GM23338 (cell line): ENCODE data around the gene MRPL2. TPM values are rescaled to one million over a fixed set of nuclear protein-coding genes. Genes with fewer than 3 reads are reported as not detected.
A peak's percentile ranks its signal among the peaks of the same experiment; 100 is the strongest.

Experiments
- ATAC-seq: fragments of 200-7000 bp; cut with Tn5 transposase; 3 replicates; pipeline ENCODE4 v1.9.1; 2020
- DNase-seq: peaks from one replicate; pipeline ENCODE4 v3.0.0-alpha.2; 2015; ENCODE audit warnings: low spot score
- H2AFZ ChIP-seq: fragments of 200-600 bp; sonication (generic); 2 replicates; pipeline ENCODE4 v1.8.0; 2016; ENCODE audit warnings: antibody characterized with exemption, mild to moderate bottlenecking, moderate library complexity
- H3F3A ChIP-seq: fragments of 200-600 bp; sonication (generic); replicated peaks from 2 replicates; pipeline ENCODE4 v1.8.0; 2017; ENCODE audit warnings: antibody characterized with exemption, mixed run types, low read depth
- H3K27ac ChIP-seq: fragments of 200-600 bp; sonication (generic); 2 replicates; pipeline ENCODE4 v1.6.1; 2016; ENCODE audit warnings: low read depth
- H3K27me3 ChIP-seq: fragments of 200-600 bp; sonication (generic); 2 replicates; pipeline ENCODE4 v1.8.0; 2016; ENCODE audit warnings: mild to moderate bottlenecking, mixed run types, moderate library complexity; ENCODE audit not compliant: insufficient read depth
- H3K36me3 ChIP-seq: fragments of 200-600 bp; sonication (generic); 2 replicates; pipeline ENCODE4 v1.8.0; 2016; ENCODE audit warnings: mild to moderate bottlenecking; ENCODE audit not compliant: insufficient read depth
- H3K4me1 ChIP-seq: fragments of 200-600 bp; sonication (generic); 2 replicates; pipeline ENCODE4 v1.8.0; 2016; ENCODE audit warnings: mild to moderate bottlenecking, moderate library complexity; ENCODE audit not compliant: insufficient read depth
- H3K4me2 ChIP-seq: fragments of 200-600 bp; sonication (generic); 2 replicates; pipeline ENCODE4 v1.7.1; 2017; ENCODE audit warnings: mixed run types
- H3K4me3 ChIP-seq: fragments of 200-600 bp; sonication (generic); 2 replicates; pipeline ENCODE4 v1.6.1; 2016; ENCODE audit warnings: mixed run types
- H3K79me2 ChIP-seq: fragments of 200-600 bp; sonication (generic); replicated peaks from 2 replicates; pipeline ENCODE4 v1.8.0; 2017; ENCODE audit warnings: mild to moderate bottlenecking; ENCODE audit not compliant: insufficient read depth
- H3K9me2 ChIP-seq: fragments of 200-600 bp; sonication (generic); 2 replicates; pipeline ENCODE4 v1.8.0; 2017; ENCODE audit not compliant: insufficient read depth
- H4K20me1 ChIP-seq: fragments of 200-600 bp; sonication (generic); replicated peaks from 2 replicates; pipeline ENCODE4 v1.8.0; 2017; ENCODE audit warnings: mild to moderate bottlenecking; ENCODE audit not compliant: insufficient read depth
- H3K27ac Mint-ChIP-seq: 2 replicates; pipeline ENCODE4 v1.8.0; 2020; ENCODE audit warnings: inconsistent platforms, mild to moderate bottlenecking, moderate library complexity, mixed read lengths
- H3K27me3 Mint-ChIP-seq: 3 replicates; pipeline ENCODE4 v1.8.0; 2022; ENCODE audit warnings: low read depth, mild to moderate bottlenecking, moderate library complexity, mixed read lengths, inconsistent platforms; ENCODE audit not compliant: insufficient read depth, poor library complexity
- H3K36me3 Mint-ChIP-seq: 3 replicates; pipeline ENCODE4 v1.8.0; 2021; ENCODE audit warnings: low read depth, mild to moderate bottlenecking, inconsistent platforms, moderate library complexity, mixed read lengths
- H3K4me1 Mint-ChIP-seq: 3 replicates; pipeline ENCODE4 v1.8.0; 2020; ENCODE audit warnings: mild to moderate bottlenecking, inconsistent platforms, mixed read lengths
- H3K4me3 Mint-ChIP-seq: 3 replicates; pipeline ENCODE4 v1.8.0; 2021; ENCODE audit warnings: moderate library complexity, mild to moderate bottlenecking, inconsistent platforms, mixed read lengths
- H3K9me3 Mint-ChIP-seq: 3 replicates; pipeline ENCODE4 v1.8.0; 2020; ENCODE audit warnings: moderate library complexity, mild to moderate bottlenecking, inconsistent platforms, mixed read lengths
- polyA plus RNA-seq: library from polyadenylated mRNA; unstranded; fragments of >200 nt; fragmentation: Nextera tagmentation; extraction: Ambion mirVana; gene quantifications from 2 replicates; pipeline ENCODE4 v1.2.1, GENCODE V29; 2016
- total RNA-seq: library from RNA; depleted of rRNA; stranded (reverse); fragments of >200 nt; shearing (Covaris generic); gene quantifications from 2 replicates; pipeline ENCODE4 v1.2.3, GENCODE V29; 2014
- TF ChIP-seq, protein P1 (sequence below): fragments of 250-450 bp; sonication (Bioruptor Pico); IDR thresholded peaks from 2 replicates; pipeline ENCODE4 v1.5.0; 2020; ENCODE audit warnings: mild to moderate bottlenecking, moderate library complexity
- TF ChIP-seq, protein P2 (sequence below): IDR thresholded peaks from one replicate; pipeline ENCODE4 v1.6.1; 2018; ENCODE audit warnings: antibody characterized with exemption; ENCODE audit not compliant: unreplicated experiment

The MRPL2 gene
- total and polyA plus RNA-seq, 2 experiments from 2014 or later: 32.3 to 128 TPM

DNA sequence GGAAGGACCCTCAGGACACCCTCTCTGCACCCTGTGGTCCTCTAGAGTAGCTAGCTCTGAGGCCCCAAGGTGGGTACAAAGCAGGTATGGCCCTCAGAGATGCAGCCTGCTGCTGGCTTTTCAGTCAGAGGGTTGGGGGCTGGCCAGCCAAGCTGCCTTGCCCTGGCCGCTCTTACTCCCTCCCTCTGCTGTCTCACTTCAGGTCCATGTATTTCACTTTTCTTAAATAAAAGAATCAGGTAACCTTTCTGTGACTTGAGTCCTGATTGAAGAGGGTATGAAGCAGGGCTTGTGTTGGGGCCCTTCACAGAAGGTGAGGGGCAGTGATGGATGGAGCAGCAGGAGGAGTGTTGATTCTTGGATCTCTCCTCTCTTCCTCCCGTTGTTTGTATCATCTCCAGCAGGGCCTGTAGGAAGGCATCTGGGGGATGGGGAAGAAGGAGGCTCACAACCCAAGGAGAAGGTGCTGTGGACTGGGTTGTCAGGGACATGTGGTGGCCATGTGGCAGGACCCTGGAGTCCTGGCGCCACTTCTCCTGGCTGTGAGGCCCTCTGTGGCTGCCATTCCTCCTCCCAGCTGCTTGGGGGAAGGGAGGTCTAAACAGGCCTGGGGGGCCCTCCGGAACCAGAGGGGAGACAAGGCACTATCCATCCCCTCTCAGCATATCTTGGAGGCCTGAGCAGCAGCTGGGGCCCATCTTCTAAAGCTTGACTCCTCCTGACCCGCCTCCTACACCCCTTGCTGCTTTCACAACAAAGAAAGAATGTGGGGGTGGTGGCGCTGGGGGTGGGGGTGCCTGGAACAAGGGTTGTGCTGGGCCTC is 15.8 kb upstream of the MRPL2 start:
- no peak overlapping the region for H3K27ac Mint-ChIP-seq
- H3F3A ChIP-seq: 0 out of 2 replicates have a peak, but pooled peaks cover 3% of the 10 kb centered on the region
- H3K36me3 ChIP-seq: no peaks in the 10 kb centered on the region; the same call in 1 of the 2 replicates
- peak; percentile 45 for DNase-seq
- H3K79me2 ChIP-seq: peaks cover 37% of the 10 kb centered on the region
- no peaks in the 10 kb centered on the region for H3K9me2 ChIP-seq
- no peaks in the 10 kb centered on the region for H3K27me3 ChIP-seq
- peaks cover 34% of the 10 kb centered on the region for H3K4me1 ChIP-seq
- TF ChIP-seq, protein P1, sequence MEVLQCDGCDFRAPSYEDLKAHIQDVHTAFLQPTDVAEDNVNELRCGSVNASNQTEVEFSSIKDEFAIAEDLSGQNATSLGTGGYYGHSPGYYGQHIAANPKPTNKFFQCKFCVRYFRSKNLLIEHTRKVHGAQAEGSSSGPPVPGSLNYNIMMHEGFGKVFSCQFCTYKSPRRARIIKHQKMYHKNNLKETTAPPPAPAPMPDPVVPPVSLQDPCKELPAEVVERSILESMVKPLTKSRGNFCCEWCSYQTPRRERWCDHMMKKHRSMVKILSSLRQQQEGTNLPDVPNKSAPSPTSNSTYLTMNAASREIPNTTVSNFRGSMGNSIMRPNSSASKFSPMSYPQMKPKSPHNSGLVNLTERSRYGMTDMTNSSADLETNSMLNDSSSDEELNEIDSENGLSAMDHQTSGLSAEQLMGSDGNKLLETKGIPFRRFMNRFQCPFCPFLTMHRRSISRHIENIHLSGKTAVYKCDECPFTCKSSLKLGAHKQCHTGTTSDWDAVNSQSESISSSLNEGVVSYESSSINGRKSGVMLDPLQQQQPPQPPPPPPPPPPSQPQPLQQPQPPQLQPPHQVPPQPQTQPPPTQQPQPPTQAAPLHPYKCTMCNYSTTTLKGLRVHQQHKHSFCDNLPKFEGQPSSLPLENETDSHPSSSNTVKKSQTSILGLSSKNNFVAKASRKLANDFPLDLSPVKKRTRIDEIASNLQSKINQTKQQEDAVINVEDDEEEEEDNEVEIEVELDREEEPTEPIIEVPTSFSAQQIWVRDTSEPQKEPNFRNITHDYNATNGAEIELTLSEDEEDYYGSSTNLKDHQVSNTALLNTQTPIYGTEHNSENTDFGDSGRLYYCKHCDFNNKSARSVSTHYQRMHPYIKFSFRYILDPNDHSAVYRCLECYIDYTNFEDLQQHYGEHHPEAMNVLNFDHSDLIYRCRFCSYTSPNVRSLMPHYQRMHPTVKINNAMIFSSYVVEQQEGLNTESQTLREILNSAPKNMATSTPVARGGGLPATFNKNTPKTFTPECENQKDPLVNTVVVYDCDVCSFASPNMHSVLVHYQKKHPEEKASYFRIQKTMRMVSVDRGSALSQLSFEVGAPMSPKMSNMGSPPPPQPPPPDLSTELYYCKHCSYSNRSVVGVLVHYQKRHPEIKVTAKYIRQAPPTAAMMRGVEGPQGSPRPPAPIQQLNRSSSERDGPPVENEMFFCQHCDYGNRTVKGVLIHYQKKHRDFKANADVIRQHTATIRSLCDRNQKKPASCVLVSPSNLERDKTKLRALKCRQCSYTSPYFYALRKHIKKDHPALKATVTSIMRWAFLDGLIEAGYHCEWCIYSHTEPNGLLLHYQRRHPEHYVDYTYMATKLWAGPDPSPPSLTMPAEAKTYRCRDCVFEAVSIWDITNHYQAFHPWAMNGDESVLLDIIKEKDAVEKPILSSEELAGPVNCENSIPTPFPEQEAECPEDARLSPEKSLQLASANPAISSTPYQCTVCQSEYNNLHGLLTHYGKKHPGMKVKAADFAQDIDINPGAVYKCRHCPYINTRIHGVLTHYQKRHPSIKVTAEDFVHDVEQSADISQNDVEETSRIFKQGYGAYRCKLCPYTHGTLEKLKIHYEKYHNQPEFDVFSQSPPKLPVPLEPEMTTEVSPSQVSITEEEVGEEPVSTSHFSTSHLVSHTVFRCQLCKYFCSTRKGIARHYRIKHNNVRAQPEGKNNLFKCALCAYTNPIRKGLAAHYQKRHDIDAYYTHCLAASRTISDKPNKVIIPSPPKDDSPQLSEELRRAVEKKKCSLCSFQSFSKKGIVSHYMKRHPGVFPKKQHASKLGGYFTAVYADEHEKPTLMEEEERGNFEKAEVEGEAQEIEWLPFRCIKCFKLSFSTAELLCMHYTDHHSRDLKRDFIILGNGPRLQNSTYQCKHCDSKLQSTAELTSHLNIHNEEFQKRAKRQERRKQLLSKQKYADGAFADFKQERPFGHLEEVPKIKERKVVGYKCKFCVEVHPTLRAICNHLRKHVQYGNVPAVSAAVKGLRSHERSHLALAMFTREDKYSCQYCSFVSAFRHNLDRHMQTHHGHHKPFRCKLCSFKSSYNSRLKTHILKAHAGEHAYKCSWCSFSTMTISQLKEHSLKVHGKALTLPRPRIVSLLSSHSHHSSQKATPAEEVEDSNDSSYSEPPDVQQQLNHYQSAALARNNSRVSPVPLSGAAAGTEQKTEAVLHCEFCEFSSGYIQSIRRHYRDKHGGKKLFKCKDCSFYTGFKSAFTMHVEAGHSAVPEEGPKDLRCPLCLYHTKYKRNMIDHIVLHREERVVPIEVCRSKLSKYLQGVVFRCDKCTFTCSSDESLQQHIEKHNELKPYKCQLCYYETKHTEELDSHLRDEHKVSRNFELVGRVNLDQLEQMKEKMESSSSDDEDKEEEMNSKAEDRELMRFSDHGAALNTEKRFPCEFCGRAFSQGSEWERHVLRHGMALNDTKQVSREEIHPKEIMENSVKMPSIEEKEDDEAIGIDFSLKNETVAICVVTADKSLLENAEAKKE (CRISPR knock-in tag): no peak
- TF ChIP-seq, protein P2, sequence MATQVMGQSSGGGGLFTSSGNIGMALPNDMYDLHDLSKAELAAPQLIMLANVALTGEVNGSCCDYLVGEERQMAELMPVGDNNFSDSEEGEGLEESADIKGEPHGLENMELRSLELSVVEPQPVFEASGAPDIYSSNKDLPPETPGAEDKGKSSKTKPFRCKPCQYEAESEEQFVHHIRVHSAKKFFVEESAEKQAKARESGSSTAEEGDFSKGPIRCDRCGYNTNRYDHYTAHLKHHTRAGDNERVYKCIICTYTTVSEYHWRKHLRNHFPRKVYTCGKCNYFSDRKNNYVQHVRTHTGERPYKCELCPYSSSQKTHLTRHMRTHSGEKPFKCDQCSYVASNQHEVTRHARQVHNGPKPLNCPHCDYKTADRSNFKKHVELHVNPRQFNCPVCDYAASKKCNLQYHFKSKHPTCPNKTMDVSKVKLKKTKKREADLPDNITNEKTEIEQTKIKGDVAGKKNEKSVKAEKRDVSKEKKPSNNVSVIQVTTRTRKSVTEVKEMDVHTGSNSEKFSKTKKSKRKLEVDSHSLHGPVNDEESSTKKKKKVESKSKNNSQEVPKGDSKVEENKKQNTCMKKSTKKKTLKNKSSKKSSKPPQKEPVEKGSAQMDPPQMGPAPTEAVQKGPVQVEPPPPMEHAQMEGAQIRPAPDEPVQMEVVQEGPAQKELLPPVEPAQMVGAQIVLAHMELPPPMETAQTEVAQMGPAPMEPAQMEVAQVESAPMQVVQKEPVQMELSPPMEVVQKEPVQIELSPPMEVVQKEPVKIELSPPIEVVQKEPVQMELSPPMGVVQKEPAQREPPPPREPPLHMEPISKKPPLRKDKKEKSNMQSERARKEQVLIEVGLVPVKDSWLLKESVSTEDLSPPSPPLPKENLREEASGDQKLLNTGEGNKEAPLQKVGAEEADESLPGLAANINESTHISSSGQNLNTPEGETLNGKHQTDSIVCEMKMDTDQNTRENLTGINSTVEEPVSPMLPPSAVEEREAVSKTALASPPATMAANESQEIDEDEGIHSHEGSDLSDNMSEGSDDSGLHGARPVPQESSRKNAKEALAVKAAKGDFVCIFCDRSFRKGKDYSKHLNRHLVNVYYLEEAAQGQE: no peak
- peaks cover 25% of the 10 kb centered on the region for H4K20me1 ChIP-seq
- peak overlapping the region; percentile 98 for H3K4me3 ChIP-seq
- H3K36me3 Mint-ChIP-seq: peaks cover 9% of the 10 kb centered on the region
- H3K27ac ChIP-seq: peak overlapping the region; percentile 81; the same call in 1 of the 2 replicates
- peak; percentile 17 for ATAC-seq
- H2AFZ ChIP-seq: peak overlapping the region; percentile 94; the same call in 1 of the 2 replicates
- H3K4me1 Mint-ChIP-seq: peaks cover 54% of the 10 kb centered on the region
- no peaks in the 10 kb centered on the region; the same call in 2 of the 3 replicates for H3K9me3 Mint-ChIP-seq
- H3K27me3 Mint-ChIP-seq: peaks cover 16% of the 10 kb centered on the region
- peak overlapping the region; percentile 82 for H3K4me3 Mint-ChIP-seq
- H3K4me2 ChIP-seq: peak overlapping the region; percentile 95
